ENCODE results near the gene RNF214. TPM values are rescaled to one million over a fixed set of nuclear protein-coding genes. Genes with fewer than 3 reads are reported as not detected.
"Not testable (repeated sequence)": the region's sequence is repeated elsewhere in the genome, so short reads cannot be mapped to it uniquely, and the experiment has no call there.

The RNF214 gene
- total RNA-seq, 2 experiments from 2014 or later: 16.6 to 17.3 TPM

DNA sequence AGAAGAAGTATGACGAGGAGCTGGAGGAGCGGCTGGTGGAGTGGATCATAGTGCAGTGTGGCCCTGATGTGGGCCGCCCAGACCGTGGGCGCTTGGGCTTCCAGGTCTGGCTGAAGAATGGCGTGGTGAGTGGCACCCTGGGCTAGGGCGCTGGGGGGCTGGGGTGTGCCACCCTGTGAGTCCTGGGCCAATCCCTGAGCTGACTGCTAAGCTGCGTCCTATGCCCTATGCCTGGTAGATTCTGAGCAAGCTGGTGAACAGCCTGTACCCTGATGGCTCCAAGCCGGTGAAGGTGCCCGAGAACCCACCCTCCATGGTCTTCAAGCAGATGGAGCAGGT is 29.4 kb upstream of the RNF214 start:
- H3K27ac Mint-ChIP-seq: no peak overlapping the region
- peaks cover 5% of the 10 kb centered on the region for H3K36me3 Mint-ChIP-seq
- no peak for DNase-seq
- H3K27me3 Mint-ChIP-seq: no peaks in the 10 kb centered on the region
- no peak overlapping the region for H3K4me3 Mint-ChIP-seq
- no peaks in the 10 kb centered on the region for H3K9me3 Mint-ChIP-seq
- peaks cover 2% of the 10 kb centered on the region for H3K4me1 Mint-ChIP-seq

DNA sequence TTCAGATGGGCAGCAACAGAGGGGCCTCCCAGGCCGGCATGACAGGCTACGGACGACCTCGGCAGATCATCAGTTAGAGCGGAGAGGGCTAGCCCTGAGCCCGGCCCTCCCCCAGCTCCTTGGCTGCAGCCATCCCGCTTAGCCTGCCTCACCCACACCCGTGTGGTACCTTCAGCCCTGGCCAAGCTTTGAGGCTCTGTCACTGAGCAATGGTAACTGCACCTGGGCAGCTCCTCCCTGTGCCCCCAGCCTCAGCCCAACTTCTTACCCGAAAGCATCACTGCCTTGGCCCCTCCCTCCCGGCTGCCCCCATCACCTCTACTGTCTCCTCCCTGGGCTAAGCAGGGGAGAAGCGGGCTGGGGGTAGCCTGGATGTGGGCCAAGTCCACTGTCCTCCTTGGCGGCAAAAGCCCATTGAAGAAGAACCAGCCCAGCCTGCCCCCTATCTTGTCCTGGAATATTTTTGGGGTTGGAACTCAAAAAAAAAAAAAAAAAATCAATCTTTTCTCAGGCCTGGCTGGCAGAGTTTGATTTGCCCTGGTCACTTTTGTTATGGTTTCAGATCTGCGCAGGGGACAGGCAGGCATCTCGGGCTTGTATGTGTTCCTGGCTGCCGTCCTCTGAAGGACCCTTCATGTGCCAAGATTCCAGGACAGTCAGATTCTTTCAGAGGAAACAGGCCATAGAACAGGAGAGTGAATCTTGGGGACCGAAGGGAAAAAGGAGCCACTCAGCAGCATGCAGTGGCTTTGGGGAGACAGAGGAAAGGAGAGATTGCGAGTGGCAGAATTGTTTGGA is 28.0 kb upstream of the RNF214 start:
- Mint-ChIP-seq H3K27me3 (no peaks in the 10 kb centered on the region), H3K36me3 (peaks cover 5% of the 10 kb centered on the region), H3K27ac (no peak overlapping the region), H3K4me3 (no peak overlapping the region), H3K4me1 (peaks cover 2% of the 10 kb centered on the region), H3K9me3 (no peaks in the 10 kb centered on the region)
- no peak for DNase-seq

DNA sequence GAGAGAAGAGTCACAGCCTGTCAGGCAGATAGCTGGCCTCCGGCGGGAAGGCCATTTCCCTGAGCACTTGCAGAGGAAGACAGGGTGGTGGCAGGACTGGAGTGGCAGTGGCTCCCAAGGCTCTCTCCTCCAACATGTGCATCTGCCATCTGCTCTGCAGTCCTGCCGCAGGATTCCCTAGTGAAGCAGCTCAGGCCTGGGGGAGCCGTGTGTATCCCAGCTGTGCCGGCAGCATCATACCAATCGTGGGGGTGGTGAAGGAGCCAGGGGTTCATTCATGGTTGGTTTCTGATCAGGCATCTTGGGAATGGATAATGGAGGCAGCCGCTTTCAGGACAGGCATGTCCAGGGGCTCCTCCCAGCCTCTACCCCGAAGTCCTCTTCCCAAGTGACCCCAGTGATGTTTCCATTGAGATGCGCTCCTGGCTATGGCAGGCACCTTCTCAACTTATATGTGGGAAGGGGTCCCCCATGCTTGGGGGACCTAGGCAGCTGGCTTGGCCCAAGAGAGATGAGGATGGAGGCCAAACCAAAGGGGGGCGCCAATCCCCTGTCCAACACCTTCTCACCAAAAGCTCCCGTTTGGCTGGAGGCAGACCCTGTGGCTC is 27.2 kb upstream of the RNF214 start:
- H3K9me3 Mint-ChIP-seq: no peaks in the 10 kb centered on the region
- H3K4me3 Mint-ChIP-seq: no peak overlapping the region
- H3K27me3 Mint-ChIP-seq: no peaks in the 10 kb centered on the region
- H3K4me1 Mint-ChIP-seq: peaks cover 2% of the 10 kb centered on the region
- DNase-seq: no peak
- peaks cover 9% of the 10 kb centered on the region for H3K36me3 Mint-ChIP-seq
- no peak overlapping the region for H3K27ac Mint-ChIP-seq

DNA sequence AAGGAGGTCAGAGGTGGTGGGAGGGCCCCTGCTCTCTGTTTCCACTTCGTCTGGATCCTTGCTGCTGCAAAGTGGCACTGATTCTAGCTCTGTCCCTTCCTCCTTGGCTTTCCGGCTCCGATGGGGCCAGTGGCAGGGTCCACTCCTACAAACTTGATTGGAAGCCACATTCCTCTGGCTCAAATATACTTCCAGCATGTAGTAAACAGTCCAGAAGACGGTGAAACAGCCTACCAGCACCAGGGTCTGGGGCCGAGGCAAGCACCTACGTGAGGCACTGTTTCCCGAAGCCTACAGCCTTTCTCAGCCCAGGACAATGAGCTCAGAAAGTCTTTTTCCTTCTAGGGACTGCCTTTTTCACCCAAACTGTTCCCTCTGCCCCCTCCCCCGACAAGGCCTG is 26.4 kb upstream of the RNF214 start:
- H3K36me3 Mint-ChIP-seq, H3K9me3 Mint-ChIP-seq, H3K27ac Mint-ChIP-seq, H3K4me1 Mint-ChIP-seq, DNase-seq, H3K27me3 Mint-ChIP-seq, H3K4me3 Mint-ChIP-seq: not testable (repeated sequence)

DNA sequence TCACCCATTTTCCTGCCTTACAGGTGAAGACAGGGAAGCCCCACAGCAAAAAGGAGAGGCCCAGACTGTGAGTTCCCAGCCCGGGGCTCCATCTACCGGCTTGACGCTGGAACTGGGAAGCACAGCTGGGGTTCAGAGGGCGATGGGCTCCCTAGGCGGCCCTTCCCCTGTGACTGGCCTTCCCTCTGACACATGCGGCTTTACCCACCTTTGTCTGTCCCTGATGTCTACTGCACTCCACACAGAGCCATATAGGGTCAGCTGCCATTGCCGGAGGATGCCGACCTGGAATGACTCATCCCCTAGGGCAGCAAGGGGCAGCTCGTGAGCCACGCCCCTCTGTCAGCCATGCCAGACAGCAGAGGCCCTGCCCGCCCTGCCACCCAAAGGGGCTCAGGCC is 25.6 kb upstream of the RNF214 start:
- H3K4me3 Mint-ChIP-seq, H3K9me3 Mint-ChIP-seq, H3K27ac Mint-ChIP-seq, DNase-seq, H3K27me3 Mint-ChIP-seq, H3K4me1 Mint-ChIP-seq: not testable (repeated sequence)
- H3K36me3 Mint-ChIP-seq: peaks cover 12% of the 10 kb centered on the region

DNA sequence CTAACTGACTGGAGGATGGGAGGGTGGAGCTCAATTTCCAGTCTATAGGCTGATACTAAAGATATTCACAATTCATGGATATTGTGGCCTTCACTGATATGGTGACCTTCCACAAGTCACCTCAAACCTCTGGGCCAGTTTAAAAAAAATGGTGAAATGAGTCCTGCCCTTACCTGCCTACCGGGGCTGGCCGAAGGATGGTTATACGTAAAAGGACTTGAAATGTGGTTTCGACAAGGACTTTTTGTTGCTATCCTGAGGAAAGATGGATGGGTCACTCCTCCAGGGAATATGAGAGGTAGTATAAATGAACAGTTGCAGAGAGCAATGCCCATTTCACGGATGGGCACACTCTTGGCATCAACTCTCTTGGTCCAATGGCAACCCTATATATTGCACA is 25.0 kb upstream of the RNF214 start:
- H3K4me3 Mint-ChIP-seq, H3K4me1 Mint-ChIP-seq, H3K27ac Mint-ChIP-seq, DNase-seq, H3K9me3 Mint-ChIP-seq, H3K27me3 Mint-ChIP-seq: not testable (repeated sequence)
- peaks cover 12% of the 10 kb centered on the region for H3K36me3 Mint-ChIP-seq

DNA sequence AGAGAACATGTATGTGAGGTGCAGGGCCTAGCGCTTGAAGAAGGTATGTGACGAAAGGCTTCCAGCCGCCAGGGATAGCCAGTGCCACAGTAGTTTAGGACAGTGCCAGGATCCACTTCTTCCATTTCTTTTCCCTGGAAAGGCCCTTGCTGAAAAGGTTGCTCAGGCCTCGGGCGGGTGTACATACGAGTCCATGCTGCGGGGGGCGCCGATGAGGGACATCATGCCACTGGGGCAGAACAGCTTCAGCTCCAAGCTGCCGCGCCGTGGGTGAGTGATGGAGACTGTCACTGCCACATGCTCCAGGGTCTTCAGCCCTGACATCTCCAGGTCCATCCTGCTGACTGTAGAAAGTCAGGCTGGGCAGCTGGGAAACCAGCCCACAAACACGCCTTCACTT is 23.8 kb upstream of the RNF214 start:
- not testable (repeated sequence) for H3K4me3 Mint-ChIP-seq, DNase-seq, H3K27ac Mint-ChIP-seq, H3K9me3 Mint-ChIP-seq, H3K27me3 Mint-ChIP-seq, H3K4me1 Mint-ChIP-seq
- peaks cover 18% of the 10 kb centered on the region for H3K36me3 Mint-ChIP-seq

DNA sequence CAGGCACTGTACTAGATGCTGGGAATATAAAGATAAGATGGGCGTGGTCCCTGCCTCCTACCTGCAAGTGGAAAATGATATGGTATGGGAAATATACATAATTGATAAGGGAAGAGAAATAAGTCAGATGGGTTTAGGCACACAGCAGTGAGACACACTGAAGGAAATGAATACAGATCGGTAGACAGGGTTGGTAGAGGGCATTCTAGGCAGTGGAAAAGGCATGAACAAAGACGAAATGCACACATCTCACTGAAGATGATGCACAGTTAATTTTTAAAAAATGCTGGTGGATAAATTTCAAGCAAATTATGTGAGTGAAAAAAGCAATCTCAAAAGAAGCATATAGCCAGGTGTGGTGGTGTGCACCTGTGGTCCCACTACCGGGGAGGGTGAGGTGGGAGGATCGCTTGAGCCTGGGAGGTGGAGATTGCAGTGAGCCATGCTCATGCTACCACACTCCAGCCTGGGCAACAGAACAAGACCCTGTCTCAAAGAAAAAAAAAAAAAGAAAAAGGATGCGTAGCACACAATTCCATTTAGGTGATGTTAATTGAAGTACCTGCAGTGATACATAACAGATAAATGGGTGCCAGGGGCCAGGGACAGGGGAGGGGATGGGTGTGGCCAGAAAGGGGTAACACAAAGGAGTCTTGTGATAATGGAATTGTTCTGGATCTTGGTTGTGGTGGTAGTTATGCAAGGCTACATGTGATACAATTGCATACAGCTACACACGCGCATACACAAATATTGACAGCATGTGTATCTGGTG is 22.9 kb upstream of the RNF214 start:
- not testable (repeated sequence) for H3K9me3 Mint-ChIP-seq, H3K27ac Mint-ChIP-seq, H3K27me3 Mint-ChIP-seq, H3K4me1 Mint-ChIP-seq, DNase-seq, H3K4me3 Mint-ChIP-seq
- peaks cover 23% of the 10 kb centered on the region for H3K36me3 Mint-ChIP-seq

DNA sequence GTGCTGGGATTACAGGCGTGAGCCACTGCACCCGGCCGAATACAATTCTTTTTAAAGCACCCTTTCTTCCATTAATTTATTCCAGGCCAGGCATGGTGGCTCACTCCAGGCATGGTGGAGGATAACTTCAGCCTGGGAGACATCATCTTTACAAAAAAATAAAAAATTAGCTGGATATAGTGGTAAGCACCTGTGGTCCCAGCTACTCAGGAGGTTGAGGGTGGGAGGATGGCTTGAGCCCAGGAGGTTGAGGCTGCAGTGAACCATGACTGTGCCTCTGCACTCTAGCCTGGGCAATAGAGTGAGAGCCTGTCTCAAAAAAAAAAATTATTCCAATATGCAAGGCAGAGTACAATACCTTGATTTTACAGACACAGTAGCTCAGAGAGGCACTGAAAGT is 21.9 kb upstream of the RNF214 start:
- no peaks in the 10 kb centered on the region for H3K27me3 Mint-ChIP-seq
- DNase-seq: no peak
- H3K4me1 Mint-ChIP-seq: no peaks in the 10 kb centered on the region
- H3K27ac Mint-ChIP-seq: no peak overlapping the region
- peaks cover 23% of the 10 kb centered on the region for H3K36me3 Mint-ChIP-seq
- no peak overlapping the region for H3K4me3 Mint-ChIP-seq
- H3K9me3 Mint-ChIP-seq: no peaks in the 10 kb centered on the region

DNA sequence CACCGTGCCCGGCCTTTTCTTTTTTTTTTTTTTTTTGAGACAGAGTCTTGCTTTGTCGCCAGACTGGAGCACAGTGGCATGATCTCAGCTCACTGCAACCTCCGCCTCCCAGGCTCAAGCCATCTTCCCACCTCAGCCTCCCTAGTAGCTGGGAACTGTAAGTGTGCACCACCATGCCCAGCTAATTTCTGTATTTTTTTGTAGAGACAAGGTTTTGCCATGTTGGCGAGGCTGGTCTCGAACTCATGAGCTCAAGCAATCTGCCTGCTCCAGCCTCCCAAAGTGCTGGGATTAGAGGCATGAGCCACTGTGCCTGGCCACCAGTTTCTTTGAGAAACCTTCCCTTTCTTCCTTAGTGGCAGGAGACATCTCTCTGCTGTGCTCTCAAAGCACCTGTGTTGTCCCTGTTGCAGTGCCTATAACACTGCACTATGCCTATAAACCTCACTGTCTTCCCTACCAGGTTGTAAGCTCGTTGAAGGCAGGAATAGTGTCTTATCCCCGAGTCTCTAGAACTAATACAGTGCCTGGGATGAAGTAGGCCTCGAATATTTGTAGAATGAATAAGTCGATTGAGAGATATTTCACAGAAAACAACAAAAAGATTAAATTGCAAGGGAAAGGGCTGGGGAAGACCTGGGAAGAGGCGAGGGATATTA is 19.6 kb upstream of the RNF214 start:
- Mint-ChIP-seq H3K27ac (no peak overlapping the region), H3K9me3 (no peaks in the 10 kb centered on the region), H3K4me3 (no peak overlapping the region), H3K36me3 (peaks cover 25% of the 10 kb centered on the region), H3K27me3 (no peaks in the 10 kb centered on the region), H3K4me1 (no peaks in the 10 kb centered on the region)
- no peak for DNase-seq

DNA sequence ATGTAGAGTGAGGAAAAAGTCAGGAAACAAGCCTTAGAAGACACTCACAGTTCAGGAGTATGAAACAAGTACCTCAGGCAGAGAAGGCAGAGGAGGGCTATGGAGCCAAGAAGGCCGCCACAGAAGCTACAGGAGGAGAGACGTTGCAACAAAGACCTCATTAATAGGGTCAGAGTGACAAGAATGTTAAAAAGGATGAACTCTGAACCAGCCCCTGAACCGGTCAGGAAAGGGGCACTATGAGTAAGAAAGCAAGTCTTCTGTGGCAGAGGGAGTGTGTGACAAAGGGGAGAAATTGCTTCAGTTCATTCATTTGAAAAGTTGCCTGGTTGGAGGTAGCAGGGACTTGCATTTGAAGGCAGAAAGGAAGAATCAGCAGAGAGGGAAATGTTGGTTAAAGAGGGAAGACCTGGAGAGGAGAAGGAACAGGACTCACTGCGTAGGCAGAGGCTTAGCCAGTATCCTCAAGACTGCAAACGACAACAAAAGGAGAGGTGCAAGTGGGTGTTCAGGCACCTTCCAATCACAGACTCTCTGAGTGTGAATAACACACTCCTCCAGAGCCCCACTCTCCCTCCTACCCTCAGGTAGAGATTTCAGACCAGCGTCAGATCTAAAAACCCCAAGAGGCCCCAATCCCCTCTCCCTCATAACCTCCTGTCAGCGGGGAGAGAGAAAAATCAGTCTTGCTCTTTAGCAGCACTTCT is 17.9 kb upstream of the RNF214 start:
- H3K9me3 Mint-ChIP-seq: no peaks in the 10 kb centered on the region
- H3K27ac Mint-ChIP-seq: peak overlapping the region; percentile 4
- H3K4me3 Mint-ChIP-seq: no peak overlapping the region
- H3K4me1 Mint-ChIP-seq: no peaks in the 10 kb centered on the region
- peaks cover 25% of the 10 kb centered on the region for H3K36me3 Mint-ChIP-seq
- DNase-seq: no peak
- no peaks in the 10 kb centered on the region for H3K27me3 Mint-ChIP-seq

DNA sequence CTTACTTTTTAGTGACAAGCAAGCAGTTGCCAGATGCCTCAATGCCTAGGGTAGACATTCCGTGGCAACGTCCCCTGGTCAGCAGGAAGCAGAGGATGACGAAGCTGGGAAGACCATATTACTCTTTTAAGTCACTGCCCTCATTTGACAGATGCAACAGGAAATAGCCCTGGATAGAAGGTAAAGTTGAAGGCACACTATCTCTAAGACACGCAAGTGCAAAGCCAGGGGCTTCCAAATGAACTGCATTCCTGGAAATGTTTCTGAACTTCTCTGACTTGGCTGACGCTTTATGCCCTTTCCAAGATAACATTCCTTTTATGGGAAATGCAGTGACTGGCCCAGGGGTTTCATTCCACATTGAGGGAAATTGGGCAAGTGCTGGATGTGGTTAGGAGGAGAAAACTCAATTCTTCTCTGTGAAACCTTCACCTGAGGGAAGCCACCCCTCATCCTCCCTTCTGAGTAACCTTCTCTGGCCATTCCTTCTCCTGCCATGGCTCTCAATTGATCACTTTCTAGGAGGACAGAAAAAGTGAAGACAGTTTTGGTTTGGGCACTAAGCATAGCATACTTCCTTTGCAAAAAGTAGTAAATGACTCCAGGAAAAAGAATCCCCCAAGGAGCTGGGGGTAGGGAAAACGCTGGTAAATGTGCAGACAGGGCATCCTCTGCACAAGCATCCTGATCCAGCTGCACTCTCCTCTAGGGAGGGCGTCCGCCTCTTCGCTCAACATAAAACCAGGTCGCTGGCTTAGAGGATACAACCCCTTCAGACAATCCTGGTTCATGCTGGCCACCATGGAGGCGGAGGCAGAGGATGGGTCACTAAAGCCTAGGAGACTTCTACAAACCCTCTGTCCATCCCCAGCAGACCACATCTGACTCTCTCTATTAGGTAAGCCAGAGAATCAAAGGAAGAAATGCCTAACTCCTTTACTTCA is 15.1 kb upstream of the RNF214 start:
- DNase-seq: no peak
- no peak overlapping the region for H3K4me3 Mint-ChIP-seq
- peaks cover 22% of the 10 kb centered on the region for H3K36me3 Mint-ChIP-seq
- no peaks in the 10 kb centered on the region for H3K9me3 Mint-ChIP-seq
- H3K27me3 Mint-ChIP-seq: no peaks in the 10 kb centered on the region
- H3K27ac Mint-ChIP-seq: peak overlapping the region; percentile 77
- no peaks in the 10 kb centered on the region for H3K4me1 Mint-ChIP-seq

DNA sequence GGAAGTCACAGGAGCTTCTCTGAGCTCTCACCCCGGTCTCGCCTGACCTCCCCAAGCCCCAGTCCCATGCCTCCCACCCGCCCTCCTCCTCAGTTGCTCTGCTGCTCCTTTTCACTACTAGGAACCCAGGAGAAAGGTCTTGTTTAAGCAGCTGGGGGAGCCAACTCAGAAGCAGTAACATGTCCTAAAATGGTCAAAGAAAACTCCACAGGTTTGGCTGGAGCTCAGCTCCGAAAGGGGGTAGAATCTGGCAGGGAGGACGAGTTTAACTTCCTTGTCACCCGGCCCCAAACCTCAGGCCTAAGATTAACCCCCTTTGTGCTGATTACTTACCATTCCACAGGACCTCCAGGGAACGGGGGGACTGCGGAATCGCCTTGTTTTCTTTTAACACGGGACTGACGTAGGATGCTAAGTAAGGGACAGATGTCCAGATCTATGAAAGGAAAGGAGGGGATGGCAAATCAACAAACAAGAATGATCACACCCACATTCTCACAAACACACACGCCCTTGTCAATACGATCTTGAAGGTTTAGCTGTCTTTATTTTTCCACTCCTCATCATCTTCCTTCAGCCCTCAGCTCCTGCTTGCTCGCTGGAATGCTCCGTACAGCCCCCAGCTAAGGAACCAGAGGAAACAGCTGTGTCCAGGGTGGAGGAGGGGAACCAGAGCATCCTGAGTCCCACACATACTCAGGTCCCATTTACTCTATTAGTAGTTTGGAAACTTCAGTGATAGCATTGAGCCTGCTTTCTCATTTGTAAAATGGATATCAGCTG is 14.1 kb upstream of the RNF214 start:
- DNase-seq: no peak
- no peaks in the 10 kb centered on the region for H3K27me3 Mint-ChIP-seq
- H3K4me1 Mint-ChIP-seq: no peaks in the 10 kb centered on the region
- H3K4me3 Mint-ChIP-seq: no peak overlapping the region
- no peaks in the 10 kb centered on the region for H3K9me3 Mint-ChIP-seq
- no peak overlapping the region for H3K27ac Mint-ChIP-seq
- H3K36me3 Mint-ChIP-seq: peaks cover 19% of the 10 kb centered on the region
